Panc1 (cell line): Measurements from ENCODE around the gene TRAF6. TPM values are rescaled to one million over a fixed set of nuclear protein-coding genes. Genes with fewer than 3 reads are reported as not detected.

Experiments used
- ATAC-seq: fragments of 200-7000 bp; cut with Tn5 transposase; 2 replicates; pipeline ENCODE4 v1.9.1; 2020; ENCODE audit warnings: mild to moderate bottlenecking, moderate library complexity
- BruUV-seq: library from RNA; stranded (reverse); fragments of 400-500 nt; replicated peaks from 2 replicates; lab custom pipeline; 2021; lab: Mats Ljungman, UMichigan
- CTCF ChIA-PET: fragments of 300-600 bp; sonication (Branson Sonifier 250); formaldehyde crosslinking; loops from one replicate; lab custom pipeline; 2022; ENCODE audit warnings: antibody characterized with exemption; lab: Charles Lee
- POLR2A ChIA-PET: fragments of 300-600 bp; sonication (Branson Sonifier 250); formaldehyde crosslinking; loops from one replicate; lab custom pipeline; 2022; ENCODE audit warnings: antibody characterized with exemption; lab: Charles Lee
- DNase-seq: peaks from one replicate; pipeline ENCODE4 v3.0.0-alpha.2; 2010; ENCODE audit warnings: low read depth, low spot score
- H3K27ac ChIP-seq: 2 replicates; pipeline ENCODE4 v1.5.1; 2011; ENCODE audit warnings: mild to moderate bottlenecking, low read length, inconsistent platforms
- H3K27me3 ChIP-seq: fragments of 200-500 bp; sonication (Bioruptor generic); 2 replicates; pipeline ENCODE4 v1.6.0; 2014; ENCODE audit warnings: low read length, inconsistent platforms; ENCODE audit not compliant: control insufficient read depth, insufficient read depth
- H3K36me3 ChIP-seq: fragments of 200-500 bp; sonication (Bioruptor generic); 2 replicates; pipeline ENCODE4 v1.5.1; 2014; ENCODE audit warnings: inconsistent platforms, mild to moderate bottlenecking, low read length, moderate library complexity; ENCODE audit not compliant: control insufficient read depth, insufficient read depth
- H3K4me1 ChIP-seq: 2 replicates; pipeline ENCODE4 v1.5.1; 2011; ENCODE audit warnings: inconsistent platforms, mild to moderate bottlenecking, low read length, moderate library complexity; ENCODE audit not compliant: control insufficient read depth, insufficient read depth
- H3K4me3 ChIP-seq, 2 experiments: 2 replicates each; pipeline ENCODE4 v1.5.1; 2011 to 2012; ENCODE audit warnings: low read depth in 2 of 2, low read length in 2 of 2, mild to moderate bottlenecking in 2 of 2, inconsistent platforms in 1 of 2, moderate library complexity in 1 of 2
- H3K9me3 ChIP-seq: fragments of 200-500 bp; sonication (Bioruptor generic); 2 replicates; pipeline ENCODE4 v1.5.1; 2014; ENCODE audit warnings: low read depth, mild to moderate bottlenecking, inconsistent platforms, low read length, moderate library complexity; ENCODE audit not compliant: control insufficient read depth, insufficient read depth
- CTCF ChIP-seq: fragments of 450-650 bp; IDR thresholded peaks from 2 replicates; pipeline ENCODE4 v1.5.1; 2017; ENCODE audit warnings: mild to moderate bottlenecking
- POLR2AphosphoS5 ChIP-seq: IDR thresholded peaks from 2 replicates; pipeline ENCODE4 v1.6.1; 2012; ENCODE audit warnings: mild to moderate bottlenecking, low read depth, low read length, moderate library complexity
- SIN3A ChIP-seq: IDR thresholded peaks from 2 replicates; pipeline ENCODE4 v1.6.1; 2012; ENCODE audit warnings: low read depth, mild to moderate bottlenecking, low read length, moderate library complexity, borderline replicate concordance; ENCODE audit not compliant: insufficient read depth
- TCF7L2 ChIP-seq: IDR thresholded peaks from 2 replicates; pipeline ENCODE4 v1.6.1; 2011; ENCODE audit warnings: mild to moderate bottlenecking, low read depth, low read length, inconsistent platforms
- in situ Hi-C: cut with HindIII; loops from 2 replicates; pipeline ENCODE4 v1.10.0; 2016; ENCODE audit warnings: low sequenced_read_pairs, low pct_unique_long_range_greater_than_20kb
- intact Hi-C: fragments of 100-400 bp; cut with micrococcal nuclease; formaldehyde crosslinking; loops from one replicate; pipeline ENCODE4 v1.10.0; 2022; ENCODE audit not compliant: unreplicated experiment
- total RNA-seq: library from RNA; stranded (reverse); gene quantifications from one replicate; pipeline ENCODE4 v1.2.1, GENCODE V29; 2021; ENCODE audit not compliant: unreplicated experiment
- TF ChIP-seq, protein P1 (sequence below), 2 experiments: IDR thresholded peaks; 2 replicates each; pipeline ENCODE4 v1.6.1; 2011 to 2012; ENCODE audit warnings: low read depth in 2 of 2, control low read depth in 1 of 2, low read length in 1 of 2, mild to moderate bottlenecking in 1 of 2, moderate library complexity in 1 of 2; ENCODE audit not compliant: insufficient read depth in 1 of 2

TRAF6 gene
- total RNA-seq, 1 experiment from 2014 or later = 10.9 TPM

DNA sequence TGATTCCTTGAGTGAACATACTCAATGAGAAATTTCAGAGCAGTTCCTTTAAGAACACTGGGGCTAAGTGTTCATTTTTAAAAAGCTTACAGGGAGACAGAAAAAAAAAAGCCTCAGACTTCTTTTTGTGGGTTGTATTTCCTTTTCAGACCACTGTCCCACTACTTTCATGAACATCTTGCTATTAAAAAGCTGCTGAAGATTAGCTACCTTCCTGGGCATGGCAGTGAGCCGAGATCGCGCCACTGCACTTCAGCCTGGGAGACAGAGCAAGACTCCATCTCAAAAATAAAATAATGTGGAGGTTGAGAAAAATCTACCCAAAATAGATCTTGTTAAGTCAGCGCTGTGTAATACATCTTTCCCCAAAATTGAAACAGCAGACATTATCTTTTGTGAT lies 10.8 kb downstream of the TRAF6 start:
- Histone ChIP-seq H3K9me3 (no peaks in the 10 kb centered on the region), H3K27ac (no peak overlapping the region), H3K4me3 (no peak overlapping the region), H3K4me1 (no peaks in the 10 kb centered on the region), H3K36me3 (peaks cover 21% of the 10 kb centered on the region), H3K27me3 (no peaks in the 10 kb centered on the region)
- in situ Hi-C loops = no loop called here
- no peak for DNase-seq
- no peak for ATAC-seq
- POLR2A ChIA-PET = interaction anchor here (0.6 kb wide), 1 partner anchor 10 kb away, joined by 3 read pairs; no protein-coding TSS in a partner anchor
- CTCF ChIA-PET = no interaction called here
- BruUV-seq = no TSS peak
- intact Hi-C loops = no loop called here
- TF ChIP-seq, protein P1, sequence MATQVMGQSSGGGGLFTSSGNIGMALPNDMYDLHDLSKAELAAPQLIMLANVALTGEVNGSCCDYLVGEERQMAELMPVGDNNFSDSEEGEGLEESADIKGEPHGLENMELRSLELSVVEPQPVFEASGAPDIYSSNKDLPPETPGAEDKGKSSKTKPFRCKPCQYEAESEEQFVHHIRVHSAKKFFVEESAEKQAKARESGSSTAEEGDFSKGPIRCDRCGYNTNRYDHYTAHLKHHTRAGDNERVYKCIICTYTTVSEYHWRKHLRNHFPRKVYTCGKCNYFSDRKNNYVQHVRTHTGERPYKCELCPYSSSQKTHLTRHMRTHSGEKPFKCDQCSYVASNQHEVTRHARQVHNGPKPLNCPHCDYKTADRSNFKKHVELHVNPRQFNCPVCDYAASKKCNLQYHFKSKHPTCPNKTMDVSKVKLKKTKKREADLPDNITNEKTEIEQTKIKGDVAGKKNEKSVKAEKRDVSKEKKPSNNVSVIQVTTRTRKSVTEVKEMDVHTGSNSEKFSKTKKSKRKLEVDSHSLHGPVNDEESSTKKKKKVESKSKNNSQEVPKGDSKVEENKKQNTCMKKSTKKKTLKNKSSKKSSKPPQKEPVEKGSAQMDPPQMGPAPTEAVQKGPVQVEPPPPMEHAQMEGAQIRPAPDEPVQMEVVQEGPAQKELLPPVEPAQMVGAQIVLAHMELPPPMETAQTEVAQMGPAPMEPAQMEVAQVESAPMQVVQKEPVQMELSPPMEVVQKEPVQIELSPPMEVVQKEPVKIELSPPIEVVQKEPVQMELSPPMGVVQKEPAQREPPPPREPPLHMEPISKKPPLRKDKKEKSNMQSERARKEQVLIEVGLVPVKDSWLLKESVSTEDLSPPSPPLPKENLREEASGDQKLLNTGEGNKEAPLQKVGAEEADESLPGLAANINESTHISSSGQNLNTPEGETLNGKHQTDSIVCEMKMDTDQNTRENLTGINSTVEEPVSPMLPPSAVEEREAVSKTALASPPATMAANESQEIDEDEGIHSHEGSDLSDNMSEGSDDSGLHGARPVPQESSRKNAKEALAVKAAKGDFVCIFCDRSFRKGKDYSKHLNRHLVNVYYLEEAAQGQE (IDR thresholded peaks at IDR 0.05; ENCODE audit: insufficient read depth in 1 of 2, low read depth in 2 of 2, low read length in 1 of 2) = no peak
- TF ChIP-seq POLR2AphosphoS5 = no peak

DNA sequence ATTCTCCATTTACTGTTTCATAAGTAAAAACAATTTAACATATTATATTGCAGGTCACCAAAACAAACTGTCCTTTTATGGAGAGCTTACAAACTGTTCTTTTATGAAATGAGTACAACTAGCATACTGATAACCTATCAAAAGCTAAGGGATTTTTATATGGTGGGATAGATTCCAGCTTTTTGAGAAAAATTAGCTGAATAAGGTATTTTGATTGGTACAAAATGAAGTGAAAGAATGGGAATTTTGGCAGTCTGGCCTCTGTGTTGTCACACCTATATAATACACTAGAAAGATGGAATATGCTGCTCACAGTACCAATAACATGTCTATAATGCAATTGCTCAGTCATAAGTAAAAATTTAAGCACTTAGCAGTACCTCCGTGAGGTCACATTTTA lies 11.4 kb downstream of the TRAF6 start:
- peaks cover 21% of the 10 kb centered on the region for H3K36me3 ChIP-seq
- ChIA-PET POLR2A (no interaction called here), CTCF (interaction anchor here (1.1 kb wide), 1 partner anchor 11 kb away, joined by 3 read pairs; the partner anchor contains the start of gene TRAF6)
- no peak overlapping the region for H3K27ac ChIP-seq
- no peaks in the 10 kb centered on the region for H3K9me3 ChIP-seq
- no TSS peak for BruUV-seq
- no peak overlapping the region for H3K4me3 ChIP-seq
- DNase-seq = no peak
- no peaks in the 10 kb centered on the region for H3K4me1 ChIP-seq
- in situ Hi-C loops = no loop called here
- TF ChIP-seq, protein P1 (IDR thresholded peaks at IDR 0.05; ENCODE audit: insufficient read depth in 1 of 2, low read depth in 2 of 2, low read length in 1 of 2) = no peak
- no peak for TF ChIP-seq TCF7L2
- no peak for TF ChIP-seq POLR2AphosphoS5
- no peak for TF ChIP-seq CTCF
- TF ChIP-seq SIN3A = no peak
- intact Hi-C loops = no loop called here
- H3K27me3 ChIP-seq = no peaks in the 10 kb centered on the region
- ATAC-seq = no peak
